ENCODE data around the gene EHBP1. TPM values are rescaled to one million over a fixed set of nuclear protein-coding genes. Genes with fewer than 3 reads are reported as not detected.
"Not testable (repeated sequence)": the region's sequence is repeated elsewhere in the genome, so short reads cannot be mapped to it uniquely, and the experiment has no call there.

Gene EHBP1
- polyA plus RNA-seq, 1 of the 3 experiments (the other 2 are of a cell fraction): 62.7 TPM

DNA sequence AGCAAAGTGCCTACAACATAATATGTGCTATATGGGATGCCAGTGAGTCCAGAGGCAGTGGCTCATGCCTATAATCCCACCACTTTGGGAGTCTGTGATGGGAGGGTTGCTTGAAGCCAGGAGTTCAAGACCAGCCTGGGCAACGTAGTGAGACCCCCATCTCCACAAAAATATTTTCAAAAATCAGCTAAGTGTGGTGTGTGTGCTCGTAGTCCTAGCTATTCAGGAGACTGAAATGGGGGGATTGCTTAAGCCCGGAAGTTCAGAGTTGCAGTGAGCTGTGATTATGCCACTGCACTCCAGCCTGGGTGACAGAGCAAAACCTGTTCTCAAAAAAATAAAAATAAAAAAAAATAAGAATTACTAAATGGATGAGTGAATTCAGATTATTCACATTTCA is 368.5 kb downstream of the EHBP1 start:
- H3F3A ChIP-seq (replicated peaks; ENCODE audit: insufficient read depth): no peaks in the 10 kb centered on the region
- 30% methylated on average over 3 of the region's 3 CpGs for WGBS (ENCODE audit: low lambda C conversion rate)
- H3K27ac ChIP-seq (ENCODE audit: low read depth in 2 of 2, low read length in 1 of 2): no peak overlapping the region
- no peak overlapping the region for H3K4me2 ChIP-seq
- no peak overlapping the region for H2AFZ ChIP-seq (ENCODE audit: low read depth)
- no peak overlapping the region for H3K4me3 ChIP-seq (ENCODE audit: low read depth in 2 of 2, low read length in 1 of 2)
- H4K20me1 ChIP-seq (ENCODE audit: insufficient read depth): no peaks in the 10 kb centered on the region
- TF ChIP-seq POLR2AphosphoS5 (IDR thresholded peaks at IDR 0.05; ENCODE audit: low read depth, low read length) (no peak), PBX3 (IDR thresholded peaks at IDR 0.05) (no peak), FOXM1 (IDR thresholded peaks at IDR 0.05; ENCODE audit: low read depth) (no peak), SMC3 (IDR thresholded peaks at IDR 0.05; ENCODE audit: low read depth, low read length) (no peak), RXRA (IDR thresholded peaks at IDR 0.05; ENCODE audit: borderline replicate concordance, low read depth) (no peak), ZBTB33 (IDR thresholded peaks at IDR 0.05; ENCODE audit: borderline replicate concordance, low read depth) (no peak), USF2 (IDR thresholded peaks at IDR 0.05; ENCODE audit: borderline replicate concordance, low read depth, low read length) (no peak), NRF1 (IDR thresholded peaks at IDR 0.05; ENCODE audit: low read depth, low read length) (no peak), ELF1 (IDR thresholded peaks at IDR 0.05) (no peak), RCOR1 (IDR thresholded peaks at IDR 0.05; ENCODE audit: low read length) (no peak), TCF12 (IDR thresholded peaks at IDR 0.05) (no peak), GATA2 (CRISPR knock-in tag; IDR thresholded peaks at IDR 0.05) (no peak), CHD2 (IDR thresholded peaks at IDR 0.05; ENCODE audit: low read length, partially characterized antibody) (no peak), YY1 (IDR thresholded peaks at IDR 0.05; ENCODE audit: low read depth) (no peak)
- TF ChIP-seq, protein P1, sequence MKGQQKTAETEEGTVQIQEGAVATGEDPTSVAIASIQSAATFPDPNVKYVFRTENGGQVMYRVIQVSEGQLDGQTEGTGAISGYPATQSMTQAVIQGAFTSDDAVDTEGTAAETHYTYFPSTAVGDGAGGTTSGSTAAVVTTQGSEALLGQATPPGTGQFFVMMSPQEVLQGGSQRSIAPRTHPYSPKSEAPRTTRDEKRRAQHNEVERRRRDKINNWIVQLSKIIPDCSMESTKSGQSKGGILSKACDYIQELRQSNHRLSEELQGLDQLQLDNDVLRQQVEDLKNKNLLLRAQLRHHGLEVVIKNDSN (IDR thresholded peaks at IDR 0.05; ENCODE audit: borderline replicate concordance, low read depth): no peak
- TF ChIP-seq, protein P2, sequence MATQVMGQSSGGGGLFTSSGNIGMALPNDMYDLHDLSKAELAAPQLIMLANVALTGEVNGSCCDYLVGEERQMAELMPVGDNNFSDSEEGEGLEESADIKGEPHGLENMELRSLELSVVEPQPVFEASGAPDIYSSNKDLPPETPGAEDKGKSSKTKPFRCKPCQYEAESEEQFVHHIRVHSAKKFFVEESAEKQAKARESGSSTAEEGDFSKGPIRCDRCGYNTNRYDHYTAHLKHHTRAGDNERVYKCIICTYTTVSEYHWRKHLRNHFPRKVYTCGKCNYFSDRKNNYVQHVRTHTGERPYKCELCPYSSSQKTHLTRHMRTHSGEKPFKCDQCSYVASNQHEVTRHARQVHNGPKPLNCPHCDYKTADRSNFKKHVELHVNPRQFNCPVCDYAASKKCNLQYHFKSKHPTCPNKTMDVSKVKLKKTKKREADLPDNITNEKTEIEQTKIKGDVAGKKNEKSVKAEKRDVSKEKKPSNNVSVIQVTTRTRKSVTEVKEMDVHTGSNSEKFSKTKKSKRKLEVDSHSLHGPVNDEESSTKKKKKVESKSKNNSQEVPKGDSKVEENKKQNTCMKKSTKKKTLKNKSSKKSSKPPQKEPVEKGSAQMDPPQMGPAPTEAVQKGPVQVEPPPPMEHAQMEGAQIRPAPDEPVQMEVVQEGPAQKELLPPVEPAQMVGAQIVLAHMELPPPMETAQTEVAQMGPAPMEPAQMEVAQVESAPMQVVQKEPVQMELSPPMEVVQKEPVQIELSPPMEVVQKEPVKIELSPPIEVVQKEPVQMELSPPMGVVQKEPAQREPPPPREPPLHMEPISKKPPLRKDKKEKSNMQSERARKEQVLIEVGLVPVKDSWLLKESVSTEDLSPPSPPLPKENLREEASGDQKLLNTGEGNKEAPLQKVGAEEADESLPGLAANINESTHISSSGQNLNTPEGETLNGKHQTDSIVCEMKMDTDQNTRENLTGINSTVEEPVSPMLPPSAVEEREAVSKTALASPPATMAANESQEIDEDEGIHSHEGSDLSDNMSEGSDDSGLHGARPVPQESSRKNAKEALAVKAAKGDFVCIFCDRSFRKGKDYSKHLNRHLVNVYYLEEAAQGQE (IDR thresholded peaks at IDR 0.05; ENCODE audit: low read depth, low read length): no peak
- no peaks in the 10 kb centered on the region for H3K9me3 ChIP-seq
- no peaks in the 10 kb centered on the region; the same call in 1 of the 2 replicates for H3K27me3 ChIP-seq (ENCODE audit: insufficient read depth)
- POLR2A ChIA-PET: no interaction called here
- H3K79me2 ChIP-seq (ENCODE audit: insufficient read depth): no peaks in the 10 kb centered on the region
- no peaks in the 10 kb centered on the region for H3K9me2 ChIP-seq
- no peaks in the 10 kb centered on the region for H3K36me3 ChIP-seq (replicated peaks in 1 of 2; ENCODE audit: control insufficient read depth in 1 of 2, insufficient read depth in 2 of 2, low read length in 1 of 2)
- CTCF ChIA-PET: no interaction called here
- no peak overlapping the region for H3K9ac ChIP-seq
- no peaks in the 10 kb centered on the region for H3K4me1 ChIP-seq (ENCODE audit: control insufficient read depth in 1 of 2, insufficient read depth in 2 of 2, low read depth in 1 of 2, low read length in 1 of 2)
- no peak for DNase-seq

DNA sequence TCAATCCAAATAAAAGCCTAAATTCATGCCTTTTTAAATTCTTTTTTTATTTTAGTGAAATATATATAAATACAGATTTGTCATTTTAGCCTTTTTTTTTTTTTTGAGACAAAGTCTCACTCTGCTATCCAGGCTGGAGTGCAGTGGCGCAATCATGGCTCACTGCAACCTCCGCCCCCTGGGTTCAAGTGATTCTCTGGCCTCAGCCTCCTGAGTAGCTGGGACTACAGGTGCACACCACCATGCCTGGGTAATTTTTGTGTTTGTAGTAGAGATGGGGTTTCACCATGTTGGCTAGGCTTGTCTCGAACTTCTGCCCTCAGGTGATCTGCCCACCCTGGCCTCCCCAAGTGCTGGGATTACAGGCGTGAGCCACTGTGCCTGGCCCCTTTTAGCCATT is 368.9 kb downstream of the EHBP1 start:
- H3K79me2 ChIP-seq (ENCODE audit: insufficient read depth); H3K27me3 ChIP-seq (ENCODE audit: insufficient read depth); H3K4me3 ChIP-seq (ENCODE audit: low read depth in 2 of 2, low read length in 1 of 2); H3K4me2 ChIP-seq; H4K20me1 ChIP-seq (ENCODE audit: insufficient read depth); H2AFZ ChIP-seq (ENCODE audit: low read depth); H3K9me2 ChIP-seq; H3K4me1 ChIP-seq (ENCODE audit: control insufficient read depth in 1 of 2, insufficient read depth in 2 of 2, low read depth in 1 of 2, low read length in 1 of 2); DNase-seq; H3K36me3 ChIP-seq (replicated peaks in 1 of 2; ENCODE audit: control insufficient read depth in 1 of 2, insufficient read depth in 2 of 2, low read length in 1 of 2); POLR2A ChIA-PET; H3K9me3 ChIP-seq; H3F3A ChIP-seq (replicated peaks; ENCODE audit: insufficient read depth); H3K27ac ChIP-seq (ENCODE audit: low read depth in 2 of 2, low read length in 1 of 2); CTCF ChIA-PET; H3K9ac ChIP-seq: not testable (repeated sequence)
- 49% methylated on average over 4 of the region's 4 CpGs for WGBS (ENCODE audit: low lambda C conversion rate)
